Coronary artery (tissue), 2 donors: ENCODE measurements around the gene KATNB1.

Experiments used
- DNase-seq: peaks from one replicate; pipeline ENCODE4 v3.0.0-alpha.2; 2017; ENCODE audit warnings: low spot score
- H3K27ac ChIP-seq, 2 donors: fragments of 200-600 bp; sonication (generic); one replicate each; pipeline ENCODE4 v1.5.1; 2016 to 2019
- H3K4me3 ChIP-seq: fragments of 200-600 bp; sonication (generic); 2 replicates; pipeline ENCODE4 v1.5.1; 2016; ENCODE audit warnings: mild to moderate bottlenecking, moderate library complexity
- CTCF ChIP-seq: fragments of 200-600 bp; sonication (generic); IDR thresholded peaks from one replicate; pipeline ENCODE4 v1.5.1; 2019; ENCODE audit warnings: antibody characterized with exemption

The KATNB1 gene

GRCh38 chr16:57732037-57732436 is 3.5 kb upstream of the KATNB1 start:
- DNase-seq, result no peak
- Histone ChIP-seq H3K27ac (peak overlapping the region in 1 of 2 donors; percentile 43), H3K4me3 (no peak overlapping the region)
- no peak for TF ChIP-seq CTCF

GRCh38 chr16:57732714-57733113 is 2.9 kb upstream of the KATNB1 start:
- TF ChIP-seq CTCF, result no peak
- peak overlapping the region in 1 of 2 donors; percentile 43 for H3K27ac ChIP-seq
- DNase-seq, result no peak
- H3K4me3 ChIP-seq, result no peak overlapping the region

- Histone ChIP-seq H3K27ac (peak overlapping the region; percentile 80 to 95), H3K4me3 (peak overlapping the region; percentile 92)
- DNase-seq, result no peak
- TF ChIP-seq CTCF, result no peak
Measured at GRCh38 chr16:57734308-57734924, 1.2 kb upstream of the KATNB1 start.

GRCh38 chr16:57734925-57735754 is 430 bp upstream of the KATNB1 start:
- Histone ChIP-seq H3K4me3 (peak overlapping the region; percentile 97), H3K27ac (peak overlapping the region; percentile 80 to 95)
- peak; percentile 99 for DNase-seq
- TF ChIP-seq CTCF, result no peak

- no peak for DNase-seq
- H3K4me3 ChIP-seq, result peak overlapping the region; percentile 97
- H3K27ac ChIP-seq, result peak overlapping the region; percentile 27 to 86
- TF ChIP-seq CTCF, result no peak
Measured at GRCh38 chr16:57736419-57737351, 1.1 kb downstream of the KATNB1 start.

GRCh38 chr16:57738844-57739243 is 3.3 kb downstream of the KATNB1 start:
- no peak for TF ChIP-seq CTCF
- no peak for DNase-seq
- Histone ChIP-seq H3K4me3 (no peak overlapping the region), H3K27ac (no peak overlapping the region)
